IMR-90 (cell line): ENCODE results near the gene CT45A10.

Experiments
- CHD1 ChIP-seq: IDR thresholded peaks from 2 replicates; pipeline ENCODE4 v1.6.1; 2012; ENCODE audit warnings: low read depth, low read length, improper control_type of control experiment
- MXI1 ChIP-seq: IDR thresholded peaks from 2 replicates; pipeline ENCODE4 v1.6.1; 2012; ENCODE audit warnings: low read depth, mild to moderate bottlenecking, low read length, moderate library complexity, borderline replicate concordance
- POLR2A ChIP-seq: IDR thresholded peaks from 2 replicates; pipeline ENCODE4 v1.6.1; 2012; ENCODE audit warnings: mild to moderate bottlenecking, low read depth, low read length
- RAD21 ChIP-seq: IDR thresholded peaks from 2 replicates; pipeline ENCODE4 v1.6.1; 2012; ENCODE audit warnings: low read length, improper control_type of control experiment
- RCOR1 ChIP-seq: IDR thresholded peaks from 2 replicates; pipeline ENCODE4 v1.6.1; 2012; ENCODE audit warnings: mild to moderate bottlenecking, low read length, improper control_type of control experiment; ENCODE audit not compliant: insufficient replicate concordance
- RFX5 ChIP-seq: IDR thresholded peaks from 2 replicates; pipeline ENCODE4 v1.8.0; 2012; ENCODE audit warnings: low read depth, mild to moderate bottlenecking, low read length, moderate library complexity
- SMC3 ChIP-seq: fragments of 150-350 bp; IDR thresholded peaks from 2 replicates; pipeline ENCODE4 v1.6.1; 2016; ENCODE audit warnings: low read depth, mild to moderate bottlenecking, antibody characterized with exemption, low read length, moderate library complexity
- TF ChIP-seq, protein P1 (sequence below): fragments of 150-350 bp; IDR thresholded peaks from 2 replicates; pipeline ENCODE4 v1.6.1; 2017; ENCODE audit warnings: mild to moderate bottlenecking, antibody characterized with exemption, low read length, low read depth
- TF ChIP-seq, protein P2 (sequence below): conservative IDR thresholded peaks from 2 replicates; pipeline ENCODE4 v1.5.1; 2012; ENCODE audit warnings: mild to moderate bottlenecking, low read depth, low read length, improper control_type of control experiment
- TF ChIP-seq, protein P3 (sequence below): fragments of 150-350 bp; IDR thresholded peaks from 2 replicates; pipeline ENCODE4 v1.6.1; 2016; ENCODE audit warnings: low read depth, mild to moderate bottlenecking, low read length, moderate library complexity, borderline replicate concordance

DNA sequence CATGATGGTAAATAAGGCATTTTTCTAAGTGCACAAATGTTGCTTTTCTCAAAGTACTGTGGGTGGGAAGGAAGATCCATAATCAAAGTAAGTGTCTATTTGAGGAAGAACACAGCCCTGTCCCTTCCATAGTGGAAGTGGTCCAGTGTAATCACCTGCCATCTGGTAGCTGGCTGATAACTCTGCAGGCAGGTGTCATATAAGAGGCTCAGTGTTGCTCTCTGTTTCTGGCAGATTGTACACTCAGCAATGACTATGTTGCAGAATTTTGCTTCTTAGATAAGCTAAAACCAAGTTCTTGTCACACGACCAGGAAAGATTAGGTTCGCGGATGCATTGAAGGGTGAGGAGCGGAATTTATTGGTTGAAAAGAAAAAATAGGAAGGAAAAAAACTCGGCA, 21.2 kb upstream of the CT45A10 start:
- TF ChIP-seq RAD21 (no peak), POLR2A (no peak), MXI1 (no peak), RCOR1 (no peak), RFX5 (no peak), SMC3 (no peak), CHD1 (no peak)
- TF ChIP-seq, protein P1, sequence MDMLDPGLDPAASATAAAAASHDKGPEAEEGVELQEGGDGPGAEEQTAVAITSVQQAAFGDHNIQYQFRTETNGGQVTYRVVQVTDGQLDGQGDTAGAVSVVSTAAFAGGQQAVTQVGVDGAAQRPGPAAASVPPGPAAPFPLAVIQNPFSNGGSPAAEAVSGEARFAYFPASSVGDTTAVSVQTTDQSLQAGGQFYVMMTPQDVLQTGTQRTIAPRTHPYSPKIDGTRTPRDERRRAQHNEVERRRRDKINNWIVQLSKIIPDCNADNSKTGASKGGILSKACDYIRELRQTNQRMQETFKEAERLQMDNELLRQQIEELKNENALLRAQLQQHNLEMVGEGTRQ = no peak
- TF ChIP-seq, protein P2, sequence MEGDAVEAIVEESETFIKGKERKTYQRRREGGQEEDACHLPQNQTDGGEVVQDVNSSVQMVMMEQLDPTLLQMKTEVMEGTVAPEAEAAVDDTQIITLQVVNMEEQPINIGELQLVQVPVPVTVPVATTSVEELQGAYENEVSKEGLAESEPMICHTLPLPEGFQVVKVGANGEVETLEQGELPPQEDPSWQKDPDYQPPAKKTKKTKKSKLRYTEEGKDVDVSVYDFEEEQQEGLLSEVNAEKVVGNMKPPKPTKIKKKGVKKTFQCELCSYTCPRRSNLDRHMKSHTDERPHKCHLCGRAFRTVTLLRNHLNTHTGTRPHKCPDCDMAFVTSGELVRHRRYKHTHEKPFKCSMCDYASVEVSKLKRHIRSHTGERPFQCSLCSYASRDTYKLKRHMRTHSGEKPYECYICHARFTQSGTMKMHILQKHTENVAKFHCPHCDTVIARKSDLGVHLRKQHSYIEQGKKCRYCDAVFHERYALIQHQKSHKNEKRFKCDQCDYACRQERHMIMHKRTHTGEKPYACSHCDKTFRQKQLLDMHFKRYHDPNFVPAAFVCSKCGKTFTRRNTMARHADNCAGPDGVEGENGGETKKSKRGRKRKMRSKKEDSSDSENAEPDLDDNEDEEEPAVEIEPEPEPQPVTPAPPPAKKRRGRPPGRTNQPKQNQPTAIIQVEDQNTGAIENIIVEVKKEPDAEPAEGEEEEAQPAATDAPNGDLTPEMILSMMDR = no peak
- TF ChIP-seq, protein P3, sequence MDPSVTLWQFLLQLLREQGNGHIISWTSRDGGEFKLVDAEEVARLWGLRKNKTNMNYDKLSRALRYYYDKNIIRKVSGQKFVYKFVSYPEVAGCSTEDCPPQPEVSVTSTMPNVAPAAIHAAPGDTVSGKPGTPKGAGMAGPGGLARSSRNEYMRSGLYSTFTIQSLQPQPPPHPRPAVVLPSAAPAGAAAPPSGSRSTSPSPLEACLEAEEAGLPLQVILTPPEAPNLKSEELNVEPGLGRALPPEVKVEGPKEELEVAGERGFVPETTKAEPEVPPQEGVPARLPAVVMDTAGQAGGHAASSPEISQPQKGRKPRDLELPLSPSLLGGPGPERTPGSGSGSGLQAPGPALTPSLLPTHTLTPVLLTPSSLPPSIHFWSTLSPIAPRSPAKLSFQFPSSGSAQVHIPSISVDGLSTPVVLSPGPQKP = no peak
